ENCODE measurements around the gene SLC25A12. TPM values are rescaled to one million over a fixed set of nuclear protein-coding genes. Genes with fewer than 3 reads are reported as not detected.

The SLC25A12 gene
- polyA plus RNA-seq, 3 donors, result 6.5 to 8.8 (median 7.0) TPM

DNA sequence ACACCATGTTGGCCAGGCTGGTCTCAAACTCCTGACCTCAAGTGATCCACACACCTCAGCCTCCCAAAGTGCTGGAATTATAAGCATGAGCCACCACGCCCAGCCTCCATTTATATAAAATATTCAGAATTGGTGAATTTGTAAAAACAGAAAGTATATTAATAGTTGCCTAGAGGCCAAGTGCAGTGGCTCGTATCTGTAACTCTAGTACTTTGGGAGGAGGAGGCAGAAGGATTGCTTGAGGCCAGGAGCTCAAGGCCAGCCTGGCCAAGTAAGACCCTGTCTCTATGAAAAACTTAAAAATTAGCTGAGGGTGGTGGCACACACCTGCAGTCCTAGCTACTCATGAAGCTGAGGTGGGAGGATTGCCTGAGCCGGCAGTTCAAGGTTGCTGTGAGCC lies 89.6 kb downstream of the SLC25A12 start:
- no peak overlapping the region for H2AFZ ChIP-seq (ENCODE audit: insufficient read depth, low read depth, low read length, poor library complexity, severe bottlenecking)
- H3K4me1 ChIP-seq (ENCODE audit: control insufficient read depth in 1 of 2, insufficient read depth in 2 of 2, low read length in 2 of 2), result no peaks in the 10 kb centered on the region
- no peaks in the 10 kb centered on the region for H3K79me2 ChIP-seq (ENCODE audit: insufficient read depth, low read length)
- no peaks in the 10 kb centered on the region for H3K9me3 Mint-ChIP-seq
- intact Hi-C loops (cut with micrococcal nuclease), result no loop called here
- peak overlapping the region in 1 of 7 donors; percentile 36 for H3K27ac Mint-ChIP-seq
- no peak overlapping the region for H3K9ac ChIP-seq (ENCODE audit: insufficient read depth, low read length, poor library complexity, severe bottlenecking)
- H3K4me3 ChIP-seq (replicated peaks in 1 of 3; ENCODE audit: low read depth in 2 of 3, low read length in 3 of 3), result no peak overlapping the region
- TF ChIP-seq, protein P1, sequence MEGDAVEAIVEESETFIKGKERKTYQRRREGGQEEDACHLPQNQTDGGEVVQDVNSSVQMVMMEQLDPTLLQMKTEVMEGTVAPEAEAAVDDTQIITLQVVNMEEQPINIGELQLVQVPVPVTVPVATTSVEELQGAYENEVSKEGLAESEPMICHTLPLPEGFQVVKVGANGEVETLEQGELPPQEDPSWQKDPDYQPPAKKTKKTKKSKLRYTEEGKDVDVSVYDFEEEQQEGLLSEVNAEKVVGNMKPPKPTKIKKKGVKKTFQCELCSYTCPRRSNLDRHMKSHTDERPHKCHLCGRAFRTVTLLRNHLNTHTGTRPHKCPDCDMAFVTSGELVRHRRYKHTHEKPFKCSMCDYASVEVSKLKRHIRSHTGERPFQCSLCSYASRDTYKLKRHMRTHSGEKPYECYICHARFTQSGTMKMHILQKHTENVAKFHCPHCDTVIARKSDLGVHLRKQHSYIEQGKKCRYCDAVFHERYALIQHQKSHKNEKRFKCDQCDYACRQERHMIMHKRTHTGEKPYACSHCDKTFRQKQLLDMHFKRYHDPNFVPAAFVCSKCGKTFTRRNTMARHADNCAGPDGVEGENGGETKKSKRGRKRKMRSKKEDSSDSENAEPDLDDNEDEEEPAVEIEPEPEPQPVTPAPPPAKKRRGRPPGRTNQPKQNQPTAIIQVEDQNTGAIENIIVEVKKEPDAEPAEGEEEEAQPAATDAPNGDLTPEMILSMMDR (IDR thresholded peaks at IDR 0.05), result no peak
- WGBS (ENCODE audit: insufficient coverage), result 100% methylated on average over 2 of the region's 3 CpGs
- no peaks in the 10 kb centered on the region for H3K27me3 Mint-ChIP-seq (ENCODE audit: low read depth in 3 of 3)
- no peak for DNase-seq
- H3K4me1 Mint-ChIP-seq, result peaks cover under 1% of the 10 kb centered on the region
- no peaks in the 10 kb centered on the region for H4K20me1 ChIP-seq (ENCODE audit: insufficient read depth, low read length)
- H3K9me3 ChIP-seq (replicated peaks in 1 of 2; ENCODE audit: control insufficient read depth in 1 of 2, insufficient read depth in 1 of 2, low read length in 2 of 2), result no peaks in the 10 kb centered on the region
- no peak overlapping the region for H3K4me2 ChIP-seq (replicated peaks; ENCODE audit: extremely low read depth, low read length, poor library complexity, severe bottlenecking)
- no peaks in the 10 kb centered on the region for H3K27me3 ChIP-seq (ENCODE audit: control insufficient read depth in 2 of 2, insufficient read depth in 2 of 2, low read length in 2 of 2)
- H3K36me3 ChIP-seq (replicated peaks in 1 of 2; ENCODE audit: control insufficient read depth in 1 of 2, insufficient read depth in 2 of 2, low read length in 2 of 2), result peaks cover 14 to 57% of the 10 kb centered on the region in 2 donors
- H3K4me3 Mint-ChIP-seq, result no peak overlapping the region
- peaks cover 47 to 54% of the 10 kb centered on the region in 2 donors for H3K36me3 Mint-ChIP-seq
- no peak overlapping the region for H3K27ac ChIP-seq (ENCODE audit: low read depth in 1 of 2, low read length in 2 of 2)

DNA sequence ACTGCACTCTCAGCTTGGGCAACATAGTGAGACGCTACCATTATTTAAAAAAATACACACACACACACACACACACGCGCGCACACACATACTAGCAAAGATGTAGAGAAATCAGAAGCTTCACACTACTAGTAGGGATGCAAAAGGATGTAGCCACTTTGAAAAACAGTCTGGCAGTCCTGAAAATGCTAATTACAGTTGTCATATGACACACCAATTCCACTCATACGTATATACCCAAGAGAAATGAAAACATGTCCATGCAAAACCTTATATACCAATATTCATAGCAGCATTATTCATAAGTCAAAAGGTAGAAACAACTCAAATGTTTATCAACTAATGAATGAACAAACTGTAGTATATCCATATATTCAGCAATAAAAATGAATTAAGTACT lies 90.3 kb downstream of the SLC25A12 start:
- Mint-ChIP-seq H3K27me3 (ENCODE audit: low read depth in 3 of 3) (no peaks in the 10 kb centered on the region), H3K4me3 (no peak overlapping the region), H3K4me1 (peaks cover 7% of the 10 kb centered on the region), H3K36me3 (peaks cover 42 to 53% of the 10 kb centered on the region in 2 donors), H3K9me3 (no peaks in the 10 kb centered on the region), H3K27ac (no peak overlapping the region)
- no peak overlapping the region for H2AFZ ChIP-seq (ENCODE audit: insufficient read depth, low read depth, low read length, poor library complexity, severe bottlenecking)
- WGBS (ENCODE audit: insufficient coverage), result no CpG with 5 or more reads among the region's 5 CpGs
- peaks cover 14 to 55% of the 10 kb centered on the region in 2 donors for H3K36me3 ChIP-seq (replicated peaks in 1 of 2; ENCODE audit: control insufficient read depth in 1 of 2, insufficient read depth in 2 of 2, low read length in 2 of 2)
- TF ChIP-seq, protein P1 (IDR thresholded peaks at IDR 0.05), result no peak
- intact Hi-C loops (cut with micrococcal nuclease), result no loop called here
- no peaks in the 10 kb centered on the region for H4K20me1 ChIP-seq (ENCODE audit: insufficient read depth, low read length)
- no peak overlapping the region for H3K4me3 ChIP-seq (replicated peaks in 1 of 3; ENCODE audit: low read depth in 2 of 3, low read length in 3 of 3)
- H3K9ac ChIP-seq (ENCODE audit: insufficient read depth, low read length, poor library complexity, severe bottlenecking), result no peak overlapping the region
- no peaks in the 10 kb centered on the region for H3K27me3 ChIP-seq (ENCODE audit: control insufficient read depth in 2 of 2, insufficient read depth in 2 of 2, low read length in 2 of 2)
- H3K27ac ChIP-seq (ENCODE audit: low read depth in 1 of 2, low read length in 2 of 2), result no peak overlapping the region
- no peak for DNase-seq
- no peaks in the 10 kb centered on the region for H3K79me2 ChIP-seq (ENCODE audit: insufficient read depth, low read length)
- H3K4me2 ChIP-seq (replicated peaks; ENCODE audit: extremely low read depth, low read length, poor library complexity, severe bottlenecking), result no peak overlapping the region
- peaks cover 3 to 7% of the 10 kb centered on the region in 2 donors for H3K4me1 ChIP-seq (ENCODE audit: control insufficient read depth in 1 of 2, insufficient read depth in 2 of 2, low read length in 2 of 2)
- H3K9me3 ChIP-seq (replicated peaks in 1 of 2; ENCODE audit: control insufficient read depth in 1 of 2, insufficient read depth in 1 of 2, low read length in 2 of 2), result no peaks in the 10 kb centered on the region

Data from CD14-positive monocyte (primary cell).